Ishikawa (cell line): ENCODE data around the gene HOXA9.

Source experiments
- CEBPB ChIP-seq: IDR thresholded peaks from 2 replicates; pipeline ENCODE4 v1.6.1; 2012
- CREB1 ChIP-seq: IDR thresholded peaks from 2 replicates; pipeline ENCODE4 v1.6.1; 2012; ENCODE audit warnings: low read depth
- EGR1 ChIP-seq: IDR thresholded peaks from 2 replicates; pipeline ENCODE4 v1.6.1; 2012
- EP300 ChIP-seq: IDR thresholded peaks from 2 replicates; pipeline ENCODE4 v1.6.1; 2012; ENCODE audit warnings: borderline replicate concordance
- FOXM1 ChIP-seq: IDR thresholded peaks from 2 replicates; pipeline ENCODE4 v1.6.1; 2012; ENCODE audit warnings: low read depth, borderline replicate concordance
- NFIC ChIP-seq: IDR thresholded peaks from 2 replicates; pipeline ENCODE4 v1.6.1; 2012
- RAD21 ChIP-seq: IDR thresholded peaks from 2 replicates; pipeline ENCODE4 v1.6.1; 2012; ENCODE audit warnings: low read depth
- TAF1 ChIP-seq: IDR thresholded peaks from 2 replicates; pipeline ENCODE4 v1.6.1; 2012; ENCODE audit warnings: low read depth, mild to moderate bottlenecking
- TCF12 ChIP-seq: IDR thresholded peaks from 2 replicates; pipeline ENCODE4 v1.6.1; 2012; ENCODE audit warnings: low read depth
- TEAD4 ChIP-seq: IDR thresholded peaks from 2 replicates; pipeline ENCODE4 v1.6.1; 2012
- YY1 ChIP-seq: IDR thresholded peaks from 2 replicates; pipeline ENCODE4 v1.6.1; 2012; ENCODE audit warnings: low read depth
- ZBTB7A ChIP-seq: IDR thresholded peaks from 2 replicates; pipeline ENCODE4 v1.6.1; 2012; ENCODE audit warnings: low read depth
- TF ChIP-seq, protein P1 (sequence below): IDR thresholded peaks from 2 replicates; pipeline ENCODE4 v1.6.1; 2012
- TF ChIP-seq, protein P2 (sequence below): IDR thresholded peaks from 2 replicates; pipeline ENCODE4 v1.6.1; 2012
- TF ChIP-seq, protein P3 (sequence below): IDR thresholded peaks from 2 replicates; pipeline ENCODE4 v1.6.1; 2012; ENCODE audit warnings: low read depth, mild to moderate bottlenecking

HOXA9 gene

DNA sequence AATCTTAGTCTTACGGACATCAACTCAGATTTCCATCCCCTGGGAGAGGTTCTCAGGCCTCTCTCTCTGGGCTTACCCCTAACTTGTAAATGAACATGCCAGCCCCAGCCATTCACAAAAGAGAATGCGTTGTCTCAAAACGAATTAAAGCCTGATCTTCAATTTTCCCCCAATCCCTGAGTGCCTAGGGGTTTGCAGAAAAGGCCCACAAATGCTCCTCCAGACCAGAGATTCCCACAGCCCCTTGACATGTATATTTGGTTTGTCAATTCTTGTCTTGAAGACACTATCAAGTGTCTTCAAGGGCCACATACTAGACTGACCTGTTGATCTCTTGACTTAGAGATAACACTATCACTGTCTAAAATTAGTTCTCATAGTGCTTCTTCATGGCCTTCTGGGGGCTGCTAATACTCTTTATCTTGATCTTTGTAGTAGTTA lies 46.4 kb upstream of the HOXA9 start:
- no peak for TF ChIP-seq CEBPB
- no peak for TF ChIP-seq TCF12
- no peak for TF ChIP-seq YY1
- TF ChIP-seq, protein P1, sequence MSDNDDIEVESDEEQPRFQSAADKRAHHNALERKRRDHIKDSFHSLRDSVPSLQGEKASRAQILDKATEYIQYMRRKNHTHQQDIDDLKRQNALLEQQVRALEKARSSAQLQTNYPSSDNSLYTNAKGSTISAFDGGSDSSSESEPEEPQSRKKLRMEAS, result no peak
- no peak for TF ChIP-seq FOXM1
- TF ChIP-seq NFIC, result no peak
- TF ChIP-seq, protein P2, sequence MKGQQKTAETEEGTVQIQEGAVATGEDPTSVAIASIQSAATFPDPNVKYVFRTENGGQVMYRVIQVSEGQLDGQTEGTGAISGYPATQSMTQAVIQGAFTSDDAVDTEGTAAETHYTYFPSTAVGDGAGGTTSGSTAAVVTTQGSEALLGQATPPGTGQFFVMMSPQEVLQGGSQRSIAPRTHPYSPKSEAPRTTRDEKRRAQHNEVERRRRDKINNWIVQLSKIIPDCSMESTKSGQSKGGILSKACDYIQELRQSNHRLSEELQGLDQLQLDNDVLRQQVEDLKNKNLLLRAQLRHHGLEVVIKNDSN, result no peak
- TF ChIP-seq, protein P3, sequence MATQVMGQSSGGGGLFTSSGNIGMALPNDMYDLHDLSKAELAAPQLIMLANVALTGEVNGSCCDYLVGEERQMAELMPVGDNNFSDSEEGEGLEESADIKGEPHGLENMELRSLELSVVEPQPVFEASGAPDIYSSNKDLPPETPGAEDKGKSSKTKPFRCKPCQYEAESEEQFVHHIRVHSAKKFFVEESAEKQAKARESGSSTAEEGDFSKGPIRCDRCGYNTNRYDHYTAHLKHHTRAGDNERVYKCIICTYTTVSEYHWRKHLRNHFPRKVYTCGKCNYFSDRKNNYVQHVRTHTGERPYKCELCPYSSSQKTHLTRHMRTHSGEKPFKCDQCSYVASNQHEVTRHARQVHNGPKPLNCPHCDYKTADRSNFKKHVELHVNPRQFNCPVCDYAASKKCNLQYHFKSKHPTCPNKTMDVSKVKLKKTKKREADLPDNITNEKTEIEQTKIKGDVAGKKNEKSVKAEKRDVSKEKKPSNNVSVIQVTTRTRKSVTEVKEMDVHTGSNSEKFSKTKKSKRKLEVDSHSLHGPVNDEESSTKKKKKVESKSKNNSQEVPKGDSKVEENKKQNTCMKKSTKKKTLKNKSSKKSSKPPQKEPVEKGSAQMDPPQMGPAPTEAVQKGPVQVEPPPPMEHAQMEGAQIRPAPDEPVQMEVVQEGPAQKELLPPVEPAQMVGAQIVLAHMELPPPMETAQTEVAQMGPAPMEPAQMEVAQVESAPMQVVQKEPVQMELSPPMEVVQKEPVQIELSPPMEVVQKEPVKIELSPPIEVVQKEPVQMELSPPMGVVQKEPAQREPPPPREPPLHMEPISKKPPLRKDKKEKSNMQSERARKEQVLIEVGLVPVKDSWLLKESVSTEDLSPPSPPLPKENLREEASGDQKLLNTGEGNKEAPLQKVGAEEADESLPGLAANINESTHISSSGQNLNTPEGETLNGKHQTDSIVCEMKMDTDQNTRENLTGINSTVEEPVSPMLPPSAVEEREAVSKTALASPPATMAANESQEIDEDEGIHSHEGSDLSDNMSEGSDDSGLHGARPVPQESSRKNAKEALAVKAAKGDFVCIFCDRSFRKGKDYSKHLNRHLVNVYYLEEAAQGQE, result no peak
- TF ChIP-seq TAF1, result no peak
- no peak for TF ChIP-seq EGR1
- no peak for TF ChIP-seq RAD21
- TF ChIP-seq TEAD4, result no peak
- TF ChIP-seq CREB1, result no peak
- no peak for TF ChIP-seq EP300
- TF ChIP-seq ZBTB7A, result no peak

DNA sequence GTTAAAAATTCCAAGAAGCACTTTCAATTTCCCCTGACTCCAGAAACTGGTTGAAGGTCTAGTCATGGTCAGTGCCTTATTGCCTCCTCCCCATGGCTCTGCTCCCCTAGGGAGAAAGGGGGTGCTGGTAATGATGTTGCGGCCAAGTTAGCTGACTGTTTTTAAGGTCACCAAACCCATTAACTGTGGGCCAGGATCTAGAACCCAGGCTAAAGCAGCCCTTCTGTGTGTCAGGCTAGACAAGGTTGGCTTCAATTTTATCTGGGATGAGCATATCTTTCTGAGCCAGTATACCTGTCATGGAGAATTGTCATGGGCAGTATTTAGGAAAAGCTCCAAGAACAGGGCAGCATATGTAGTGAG lies 45.7 kb upstream of the HOXA9 start:
- no peak for TF ChIP-seq TCF12
- TF ChIP-seq YY1, result no peak
- TF ChIP-seq EGR1, result no peak
- no peak for TF ChIP-seq NFIC
- TF ChIP-seq, protein P1, result no peak
- TF ChIP-seq CEBPB, result no peak
- TF ChIP-seq TAF1, result no peak
- TF ChIP-seq FOXM1, result no peak

DNA sequence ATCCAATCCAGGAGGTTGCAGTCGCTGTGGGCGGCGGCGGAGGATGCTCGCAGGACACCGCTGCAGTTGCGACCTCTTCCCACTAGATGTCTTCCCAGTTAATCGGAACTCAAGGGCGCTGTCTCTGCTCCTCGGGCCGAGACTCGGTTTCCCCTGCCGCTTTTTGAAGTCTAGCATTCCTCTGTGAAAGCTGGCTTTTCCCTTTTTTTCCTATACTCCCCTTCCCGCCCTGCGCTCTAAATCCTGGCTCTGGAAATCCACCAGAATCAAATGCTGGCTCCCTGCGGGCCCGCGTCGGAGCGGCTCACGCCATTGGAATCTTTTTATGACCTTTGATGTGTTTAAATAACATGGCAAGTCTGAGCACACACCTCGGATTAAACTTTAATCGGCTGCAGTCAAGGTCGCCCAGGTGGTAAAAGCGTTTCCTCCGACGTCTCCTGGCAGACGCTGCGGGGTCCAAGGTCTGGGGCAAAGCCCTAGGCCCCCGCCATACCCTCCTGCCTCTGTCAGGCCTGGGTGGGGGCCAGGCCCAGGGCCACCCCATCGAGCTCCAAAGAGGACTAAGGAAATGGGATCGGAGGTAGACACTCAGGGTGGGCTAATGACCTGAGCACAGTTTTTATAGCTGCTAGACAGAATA lies 45.2 kb upstream of the HOXA9 start:
- TF ChIP-seq YY1 (no peak), TCF12 (no peak), RAD21 (peak; percentile 37)
- TF ChIP-seq, protein P1, result no peak

DNA sequence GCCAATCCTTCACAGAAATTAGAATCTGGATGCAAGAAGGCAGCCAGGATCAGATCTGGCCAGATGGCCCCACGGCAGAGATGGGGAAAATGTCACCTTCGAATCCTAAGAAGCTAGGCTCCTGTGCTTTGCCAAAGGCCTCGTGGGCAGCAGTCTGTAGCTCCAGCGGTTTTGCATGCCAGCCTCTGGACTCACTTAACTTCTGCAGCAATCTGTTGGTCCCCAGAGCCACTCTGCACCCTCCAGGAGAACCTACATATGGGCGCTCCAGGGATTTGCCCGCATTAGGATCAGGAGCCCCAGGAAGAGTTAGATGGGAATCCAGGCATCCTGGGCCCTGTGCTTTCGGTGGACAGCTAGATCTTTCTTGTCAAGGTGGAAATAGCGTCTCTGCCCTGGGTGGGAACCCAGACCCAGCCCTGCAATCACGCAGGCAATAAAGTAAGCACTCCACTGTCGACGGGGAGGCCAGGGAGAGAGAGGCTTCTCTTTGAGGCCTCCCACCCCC lies 44.6 kb upstream of the HOXA9 start:
- TF ChIP-seq CREB1 (no peak), TCF12 (no peak), YY1 (no peak), TEAD4 (no peak), EP300 (no peak), RAD21 (no peak), EGR1 (no peak), ZBTB7A (no peak), NFIC (no peak), CEBPB (no peak), FOXM1 (no peak), TAF1 (no peak)
- TF ChIP-seq, protein P3, result no peak
- TF ChIP-seq, protein P2, result no peak
- TF ChIP-seq, protein P1, result no peak

DNA sequence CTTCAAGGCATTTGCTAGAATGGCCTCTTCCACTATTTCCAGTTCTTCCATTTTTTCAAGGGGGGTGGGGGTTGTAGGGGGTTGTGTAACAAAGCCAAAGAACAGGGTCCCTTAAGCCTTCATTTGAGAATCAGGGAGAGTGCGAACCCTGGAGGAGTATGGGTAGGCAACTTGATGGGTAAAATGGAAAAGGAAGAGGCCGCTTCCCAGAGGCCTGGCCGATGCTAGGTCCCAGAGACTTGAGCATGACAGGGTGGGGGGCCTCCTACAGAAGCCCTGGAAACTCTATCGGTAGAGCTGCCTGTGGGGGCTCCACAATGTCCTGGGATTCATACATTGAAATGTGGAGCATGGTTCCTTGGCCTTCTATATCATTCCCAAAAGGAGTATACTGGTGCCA lies 43.7 kb upstream of the HOXA9 start:
- TF ChIP-seq YY1 (no peak), CEBPB (no peak), TEAD4 (no peak), NFIC (no peak)
